ENCODE data around the gene TMEM117. TPM values are rescaled to one million over a fixed set of nuclear protein-coding genes. Genes with fewer than 3 reads are reported as not detected.

Gene TMEM117
- total RNA-seq, 1 donor from 2014 or later = 13.1 TPM

DNA sequence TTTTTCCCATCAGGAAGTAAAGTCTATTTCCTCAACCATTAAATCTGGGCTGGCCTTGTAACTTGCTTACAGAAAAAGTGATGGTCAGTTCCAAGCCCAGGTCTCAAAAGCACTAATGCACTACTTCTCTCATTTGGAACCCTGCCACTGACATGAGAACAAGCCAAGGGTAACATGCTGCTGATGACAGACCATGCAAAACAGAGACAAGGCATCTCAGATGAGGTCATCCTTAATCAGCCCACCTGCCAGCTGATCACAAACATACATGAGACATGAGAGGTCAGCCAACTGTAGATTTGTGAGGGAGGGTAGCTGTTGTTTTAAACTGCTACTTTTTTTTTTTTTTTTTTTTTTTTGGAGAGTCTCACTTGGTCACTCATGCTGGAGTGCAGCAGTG is 45.9 kb upstream of the TMEM117 start:
- H3K27me3 ChIP-seq (ENCODE audit: insufficient read depth, low read length) = no peaks in the 10 kb centered on the region
- H3K9me3 ChIP-seq (ENCODE audit: insufficient read depth, low read depth, low read length) = no peaks in the 10 kb centered on the region
- H3K4me2 ChIP-seq (ENCODE audit: low read length) = no peak overlapping the region
- H4K20me1 ChIP-seq (ENCODE audit: insufficient read depth, low read length) = no peaks in the 10 kb centered on the region
- Mint-ChIP-seq H3K27me3 (ENCODE audit: low read depth, unreplicated experiment) (no peaks in the 10 kb centered on the region), H3K27ac (ENCODE audit: unreplicated experiment) (no peak overlapping the region), H3K9me3 (ENCODE audit: unreplicated experiment) (no peaks in the 10 kb centered on the region), H3K4me1 (ENCODE audit: low read depth, unreplicated experiment) (no peaks in the 10 kb centered on the region), H3K36me3 (ENCODE audit: low read depth, unreplicated experiment) (peaks cover 4% of the 10 kb centered on the region), H3K4me3 (ENCODE audit: unreplicated experiment) (no peak overlapping the region)
- TF ChIP-seq CTCF (IDR thresholded peaks at IDR 0.05; ENCODE audit: insufficient read depth, low read depth, low read length) = no peak
- no peak for TF ChIP-seq EZH2 (IDR thresholded peaks at IDR 0.05; ENCODE audit: insufficient read depth, low read length)
- FAIRE-seq (no peak), DNase-seq (ENCODE audit: low read depth) (peak; percentile 39)
- H3K27ac ChIP-seq (ENCODE audit: low read depth, low read length) = no peak overlapping the region
- peaks cover 3% of the 10 kb centered on the region for H3K36me3 ChIP-seq (ENCODE audit: insufficient read depth, low read length)
- H2AFZ ChIP-seq (ENCODE audit: low read depth, low read length) = no peak overlapping the region
- no peaks in the 10 kb centered on the region for H3K79me2 ChIP-seq (ENCODE audit: insufficient read depth, low read length)
- no peak overlapping the region for H3K9ac ChIP-seq (ENCODE audit: low read length)
- H3K4me1 ChIP-seq (ENCODE audit: insufficient read depth, low read length) = no peaks in the 10 kb centered on the region
- no peak overlapping the region for H3K4me3 ChIP-seq (ENCODE audit: insufficient read depth, low read depth, low read length)

- FAIRE-seq (no peak), DNase-seq (ENCODE audit: low read depth) (no peak)
- H3K27me3 Mint-ChIP-seq (ENCODE audit: low read depth, unreplicated experiment) = no peaks in the 10 kb centered on the region
- H3K36me3 Mint-ChIP-seq (ENCODE audit: low read depth, unreplicated experiment) = peaks cover 6% of the 10 kb centered on the region
- TF ChIP-seq EZH2 (IDR thresholded peaks at IDR 0.05; ENCODE audit: insufficient read depth, low read length) (no peak), CTCF (IDR thresholded peaks at IDR 0.05; ENCODE audit: insufficient read depth, low read depth, low read length) (no peak)
- H4K20me1 ChIP-seq (ENCODE audit: insufficient read depth, low read length) = no peaks in the 10 kb centered on the region
- no peaks in the 10 kb centered on the region for H3K4me1 ChIP-seq (ENCODE audit: insufficient read depth, low read length)
- no peak overlapping the region for H3K27ac ChIP-seq (ENCODE audit: low read depth, low read length)
- no peaks in the 10 kb centered on the region for H3K9me3 Mint-ChIP-seq (ENCODE audit: unreplicated experiment)
- H3K9me3 ChIP-seq (ENCODE audit: insufficient read depth, low read depth, low read length) = no peaks in the 10 kb centered on the region
- H3K79me2 ChIP-seq (ENCODE audit: insufficient read depth, low read length) = no peaks in the 10 kb centered on the region
- H3K9ac ChIP-seq (ENCODE audit: low read length) = no peak overlapping the region
- peaks cover 41% of the 10 kb centered on the region for H3K36me3 ChIP-seq (ENCODE audit: insufficient read depth, low read length)
- H3K27ac Mint-ChIP-seq (ENCODE audit: unreplicated experiment) = no peak overlapping the region
- no peak overlapping the region for H2AFZ ChIP-seq (ENCODE audit: low read depth, low read length)
- H3K4me3 Mint-ChIP-seq (ENCODE audit: unreplicated experiment) = no peak overlapping the region
- no peaks in the 10 kb centered on the region for H3K4me1 Mint-ChIP-seq (ENCODE audit: low read depth, unreplicated experiment)
- no peaks in the 10 kb centered on the region for H3K27me3 ChIP-seq (ENCODE audit: insufficient read depth, low read length)
- H3K4me3 ChIP-seq (ENCODE audit: insufficient read depth, low read depth, low read length) = no peak overlapping the region
- no peak overlapping the region for H3K4me2 ChIP-seq (ENCODE audit: low read length)
These were observed 40.1 kb upstream of the TMEM117 start for GRCh38 chr12:43795716-43796280.

GRCh38 chr12:43797561-43798217 is 38.2 kb upstream of the TMEM117 start:
- no peaks in the 10 kb centered on the region for H3K9me3 ChIP-seq (ENCODE audit: insufficient read depth, low read depth, low read length)
- no peak for TF ChIP-seq EZH2 (IDR thresholded peaks at IDR 0.05; ENCODE audit: insufficient read depth, low read length)
- TF ChIP-seq CTCF (IDR thresholded peaks at IDR 0.05; ENCODE audit: insufficient read depth, low read depth, low read length) = no peak
- peaks cover 4% of the 10 kb centered on the region for H3K79me2 ChIP-seq (ENCODE audit: insufficient read depth, low read length)
- no peak overlapping the region for H3K27ac ChIP-seq (ENCODE audit: low read depth, low read length)
- no peak overlapping the region for H3K4me3 ChIP-seq (ENCODE audit: insufficient read depth, low read depth, low read length)
- H3K4me2 ChIP-seq (ENCODE audit: low read length) = no peak overlapping the region
- Mint-ChIP-seq H3K4me3 (ENCODE audit: unreplicated experiment) (no peak overlapping the region), H3K9me3 (ENCODE audit: unreplicated experiment) (no peaks in the 10 kb centered on the region), H3K36me3 (ENCODE audit: low read depth, unreplicated experiment) (peaks cover 8% of the 10 kb centered on the region), H3K27ac (ENCODE audit: unreplicated experiment) (no peak overlapping the region), H3K27me3 (ENCODE audit: low read depth, unreplicated experiment) (no peaks in the 10 kb centered on the region), H3K4me1 (ENCODE audit: low read depth, unreplicated experiment) (no peaks in the 10 kb centered on the region)
- H3K4me1 ChIP-seq (ENCODE audit: insufficient read depth, low read length) = no peaks in the 10 kb centered on the region
- H2AFZ ChIP-seq (ENCODE audit: low read depth, low read length) = no peak overlapping the region
- FAIRE-seq = no peak
- no peaks in the 10 kb centered on the region for H3K27me3 ChIP-seq (ENCODE audit: insufficient read depth, low read length)
- no peaks in the 10 kb centered on the region for H4K20me1 ChIP-seq (ENCODE audit: insufficient read depth, low read length)
- H3K36me3 ChIP-seq (ENCODE audit: insufficient read depth, low read length) = peaks cover 48% of the 10 kb centered on the region
- DNase-seq (ENCODE audit: low read depth) = no peak
- H3K9ac ChIP-seq (ENCODE audit: low read length) = no peak overlapping the region
